ENCODE results near the gene DEUP1. TPM values are rescaled to one million over a fixed set of nuclear protein-coding genes. Genes with fewer than 3 reads are reported as not detected.
"Not testable (repeated sequence)": the region's sequence is repeated elsewhere in the genome, so short reads cannot be mapped to it uniquely, and the experiment has no call there.

Gene DEUP1
- total RNA-seq, 2 donors from 2014 or later, result 0.99 TPM; not detected in 1

GRCh38 chr11:93411705-93412104 lies 81.2 kb downstream of the DEUP1 start:
- Histone ChIP-seq H3K4me3 (no peak overlapping the region), H3K4me1 (no peaks in the 10 kb centered on the region), H3K9me3 (no peaks in the 10 kb centered on the region), H3K27me3 (no peaks in the 10 kb centered on the region), H3K27ac (no peak overlapping the region), H3K36me3 (replicated peaks in 1 of 2; ENCODE audit: insufficient read depth in 1 of 2, low read depth in 2 of 2) (no peaks in the 10 kb centered on the region)
- intact Hi-C loops (cut with DNase I), result no loop called here
- TF ChIP-seq POLR2A (IDR thresholded peaks at IDR 0.05) (no peak), CTCF (IDR thresholded peaks at IDR 0.05) (no peak)
- no peak for ATAC-seq
- no peak for DNase-seq

GRCh38 chr11:93432247-93432646 lies 101.7 kb downstream of the DEUP1 start:
- no peak for ATAC-seq
- Histone ChIP-seq H3K36me3 (replicated peaks in 1 of 2; ENCODE audit: insufficient read depth in 1 of 2, low read depth in 2 of 2) (no peaks in the 10 kb centered on the region), H3K4me3 (no peak overlapping the region), H3K27me3 (no peaks in the 10 kb centered on the region), H3K9me3 (no peaks in the 10 kb centered on the region), H3K4me1 (peaks cover 1% of the 10 kb centered on the region), H3K27ac (no peak overlapping the region)
- whole genome bisulfite sequencing, 2 donors, result 78 to 81% methylated on average over 3 of the region's 3 CpGs
- DNase-seq, result no peak
- TF ChIP-seq POLR2A (IDR thresholded peaks at IDR 0.05), result no peak
- no peak for TF ChIP-seq CTCF (IDR thresholded peaks at IDR 0.05)
- intact Hi-C loops (cut with DNase I), result no loop called here

GRCh38 chr11:93443232-93443631 lies 112.7 kb downstream of the DEUP1 start:
- intact Hi-C loops (cut with DNase I); H3K27ac ChIP-seq; H3K27me3 ChIP-seq; H3K4me3 ChIP-seq; H3K36me3 ChIP-seq (replicated peaks in 1 of 2; ENCODE audit: insufficient read depth in 1 of 2, low read depth in 2 of 2); ATAC-seq; DNase-seq; H3K9me3 ChIP-seq; H3K4me1 ChIP-seq: not testable (repeated sequence)
- WGBS, 2 donors, result 87 to 94% methylated on average over 2 of the region's 2 CpGs

GRCh38 chr11:93444617-93445073 lies 114.1 kb downstream of the DEUP1 start:
- H3K9me3 ChIP-seq, result no peaks in the 10 kb centered on the region
- H3K27me3 ChIP-seq, result no peaks in the 10 kb centered on the region
- 66 to 80% methylated on average over 7 to 8 of the region's 8 CpGs for WGBS, 2 donors
- no peaks in the 10 kb centered on the region for H3K4me1 ChIP-seq
- peak in 3 of 4 donors; percentile 2 to 53 (median 21) for DNase-seq
- no peaks in the 10 kb centered on the region for H3K36me3 ChIP-seq (replicated peaks in 1 of 2; ENCODE audit: insufficient read depth in 1 of 2, low read depth in 2 of 2)
- peak; percentile 58 for ATAC-seq
- H3K27ac ChIP-seq, result no peak overlapping the region
- no peak overlapping the region for H3K4me3 ChIP-seq
- no peak for TF ChIP-seq CTCF (IDR thresholded peaks at IDR 0.05)
- TF ChIP-seq POLR2A (IDR thresholded peaks at IDR 0.05), result no peak
- intact Hi-C loops (cut with DNase I), result no loop called here

GRCh38 chr11:93458286-93458685 lies 127.7 kb downstream of the DEUP1 start:
- DNase-seq, result no peak
- 91 to 100% methylated on average over 1 to 9 of the region's 9 CpGs for WGBS, 2 donors
- H3K9me3 ChIP-seq, result no peaks in the 10 kb centered on the region
- TF ChIP-seq POLR2A (IDR thresholded peaks at IDR 0.05) (no peak), CTCF (IDR thresholded peaks at IDR 0.05) (no peak)
- no peak overlapping the region for H3K4me3 ChIP-seq
- ATAC-seq, result no peak
- H3K36me3 ChIP-seq (replicated peaks in 1 of 2; ENCODE audit: insufficient read depth in 1 of 2, low read depth in 2 of 2), result no peaks in the 10 kb centered on the region
- no peaks in the 10 kb centered on the region for H3K27me3 ChIP-seq
- intact Hi-C loops (cut with DNase I), result no loop called here
- no peaks in the 10 kb centered on the region for H3K4me1 ChIP-seq
- H3K27ac ChIP-seq, result no peak overlapping the region

- ATAC-seq; H3K27me3 ChIP-seq; H3K36me3 ChIP-seq (replicated peaks in 1 of 2; ENCODE audit: insufficient read depth in 1 of 2, low read depth in 2 of 2); intact Hi-C loops (cut with DNase I); H3K4me3 ChIP-seq; DNase-seq; H3K27ac ChIP-seq; H3K9me3 ChIP-seq; H3K4me1 ChIP-seq: not testable (repeated sequence)
- 77 to 94% methylated on average over 4 of the region's 4 CpGs for WGBS, 2 donors
Measured at GRCh38 chr11:93463666-93464065, 133.1 kb downstream of the DEUP1 start.
